Stimulated activated CD8-positive, alpha-beta memory T cell treated with anti-CD3 and anti-CD28 coated beads, Interleukin-12 subunit alpha, Interleukin-12 subunit beta, amount 100 ng/mL, for 24 hours (primary cell): ENCODE results near the gene CCDC188.

Source experiments
- DNase-seq: peaks from one replicate; pipeline ENCODE4 v3.0.0-alpha.2; 2020; ENCODE audit errors: extremely low read depth

The CCDC188 gene

GRCh38 chr22:20117633-20118299 lies 33.1 kb downstream of the CCDC188 start:
- DNase-seq, result peak; percentile 60

DNA sequence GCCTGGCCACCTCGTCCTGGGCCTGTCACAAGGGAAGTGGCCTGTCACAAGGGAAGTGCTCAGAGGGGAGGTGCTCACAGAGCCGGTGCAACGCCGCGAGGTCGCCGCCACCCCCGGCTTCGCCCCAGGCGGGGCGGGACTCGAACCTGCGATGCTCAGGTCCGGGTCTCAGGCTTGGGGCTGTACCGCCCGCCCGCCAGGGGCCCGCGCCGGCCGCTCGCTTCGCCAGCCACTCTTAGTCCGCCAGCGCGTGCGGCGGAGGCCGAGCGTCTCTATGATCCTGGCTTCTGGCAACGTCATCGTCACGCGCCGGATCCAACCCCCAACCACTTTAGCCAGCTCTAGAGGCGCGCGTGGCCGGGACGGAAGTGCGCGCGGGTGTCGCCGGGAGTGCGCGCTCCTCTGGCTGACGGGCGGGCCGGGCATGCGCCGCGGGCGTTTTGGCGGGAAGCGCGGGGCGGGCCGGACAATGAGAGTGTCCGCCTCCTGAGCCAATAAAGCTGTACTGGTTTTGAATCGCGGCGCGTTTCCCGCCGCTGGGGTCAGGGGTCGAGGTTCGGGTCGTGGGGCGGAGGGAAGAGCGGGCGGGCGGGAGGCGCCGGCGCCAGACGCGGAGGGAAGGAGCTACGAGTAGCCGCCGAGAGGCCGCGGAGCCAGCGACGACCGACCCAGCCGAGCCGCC lies 33.8 kb downstream of the CCDC188 start, which contains the start of gene TRMT2A:
TRMT2A (minus strand) TSS at position 276 of the 682 bp plus-strand sequence. CDS start 320 bp downstream, outside the sequence.
- peak; percentile 91 for DNase-seq

- DNase-seq, result no peak
Measured at GRCh38 chr22:20116376-20116950, 34.4 kb downstream of the CCDC188 start.

DNA sequence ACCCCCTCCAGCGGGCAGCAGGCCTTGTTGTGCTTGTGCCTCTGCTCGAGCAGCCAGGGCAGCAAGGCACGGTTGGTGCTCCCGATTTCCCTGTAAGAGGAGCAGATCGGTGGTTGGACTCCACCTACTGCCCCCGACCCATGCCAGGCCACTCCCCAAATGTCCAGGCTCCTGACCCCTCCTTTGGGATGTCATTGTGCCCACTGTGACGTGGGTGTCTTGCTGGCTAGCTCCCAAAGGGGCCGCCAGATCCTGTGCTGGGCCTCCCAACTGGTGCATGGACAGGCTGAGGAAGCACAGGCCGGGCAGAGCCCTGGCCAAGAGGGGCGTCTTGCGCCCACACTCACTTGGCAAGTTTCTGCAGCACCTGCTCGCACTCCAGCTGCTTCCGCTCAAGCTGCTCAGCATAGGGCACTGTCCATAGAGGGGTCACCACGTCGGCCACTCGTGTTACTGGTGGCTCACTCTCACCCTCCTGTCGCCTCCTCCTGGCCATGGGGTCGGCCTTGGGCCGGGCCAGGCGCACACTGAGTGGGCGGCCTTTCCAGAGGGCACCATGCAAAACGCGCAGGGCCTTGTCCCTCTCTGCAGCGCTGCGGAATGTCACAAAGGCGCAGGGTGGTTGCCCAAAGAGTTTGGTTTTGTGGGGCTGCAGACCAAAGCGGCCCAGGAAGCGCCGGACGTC lies 35.0 kb downstream of the CCDC188 start, which contains the start of gene RANBP1:
RANBP1 (plus strand) TSS at position 414 of the 685 bp plus-strand sequence; CDS start at position 495, 81 bp downstream.
- DNase-seq, result no peak

GRCh38 chr22:20114506-20115475 lies 36.1 kb downstream of the CCDC188 start:
- no peak for DNase-seq

GRCh38 chr22:20113551-20114310 lies 37.1 kb downstream of the CCDC188 start:
- DNase-seq, result no peak

GRCh38 chr22:20112623-20113511 lies 38.0 kb downstream of the CCDC188 start:
- no peak for DNase-seq

DNA sequence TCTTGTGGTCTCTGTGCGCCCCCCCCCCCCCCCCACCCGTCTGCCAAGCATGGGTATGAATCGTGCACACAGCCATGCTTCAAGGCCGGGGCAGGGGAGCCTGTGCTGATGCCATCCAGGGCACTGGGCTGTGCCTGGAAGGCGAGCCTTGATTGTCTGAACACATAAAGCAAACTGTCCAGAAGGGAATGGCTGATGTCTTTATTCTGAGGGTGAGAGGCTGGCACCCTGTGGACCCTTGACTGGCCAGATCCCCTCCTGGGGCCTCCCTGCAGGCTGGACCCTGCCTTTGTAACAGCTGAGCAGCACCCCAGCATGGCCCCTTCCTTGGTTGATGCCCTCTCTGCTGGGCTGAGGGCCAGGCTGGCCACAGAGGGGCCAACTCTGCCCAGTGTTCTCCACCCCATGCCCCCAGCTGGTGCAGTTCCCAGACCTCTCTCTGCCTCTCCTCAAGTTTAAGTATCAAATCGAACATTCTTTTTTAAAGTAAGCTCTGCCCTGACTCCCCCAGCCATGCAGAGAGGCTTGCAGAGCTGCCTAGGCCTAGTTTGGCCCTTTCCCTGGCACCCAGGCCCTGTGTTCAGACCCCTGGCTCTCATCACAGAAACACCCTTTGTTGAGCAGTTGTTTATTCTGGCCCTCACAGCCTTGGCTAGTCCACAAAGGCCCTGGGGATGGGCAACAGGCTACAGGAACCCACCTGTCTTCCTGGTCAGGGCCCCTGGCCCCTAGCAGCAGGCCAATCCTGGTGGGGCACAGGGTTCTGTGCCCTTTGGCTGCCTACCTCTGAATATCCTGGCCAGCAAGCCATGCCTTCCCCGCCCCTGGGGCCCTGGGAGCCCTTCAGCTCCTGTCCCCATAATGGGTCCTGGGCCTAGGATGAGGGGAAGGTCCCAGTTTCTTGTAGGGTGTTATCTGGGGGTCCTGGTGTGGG lies 38.9 kb downstream of the CCDC188 start:
- no peak for DNase-seq

DNA sequence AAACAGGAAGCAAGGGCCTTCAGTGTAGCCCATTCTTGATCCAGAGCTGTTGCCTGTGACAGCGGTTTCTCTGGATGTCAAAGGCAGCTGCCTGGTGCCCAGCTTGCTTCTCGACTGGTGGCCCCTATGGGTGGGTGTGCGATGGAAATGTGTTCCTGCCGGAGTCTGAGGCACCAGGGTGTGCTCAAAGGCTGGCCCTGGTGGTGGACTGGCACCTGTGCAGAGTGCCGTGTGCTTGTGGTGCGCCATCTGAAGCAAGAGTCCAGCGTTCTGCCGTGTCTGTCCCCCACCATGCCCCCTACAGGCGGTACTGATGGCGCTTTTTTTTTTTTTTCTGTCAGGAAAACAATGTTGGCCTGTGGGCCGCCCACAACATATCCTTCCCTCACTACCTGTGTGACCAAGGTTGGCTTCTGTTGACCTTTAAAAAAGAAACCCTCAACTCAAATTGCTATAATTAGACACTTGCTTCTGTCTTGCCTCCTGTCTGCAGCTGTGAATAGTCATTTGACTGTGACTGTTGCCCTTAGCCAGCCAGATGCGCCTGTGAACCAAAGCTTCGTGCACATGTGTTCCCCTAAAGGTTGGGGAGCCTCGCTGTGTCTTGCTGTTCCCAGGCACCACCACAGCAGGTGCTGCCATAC lies 39.7 kb downstream of the CCDC188 start:
- DNase-seq, result no peak

- no peak for DNase-seq
Measured at GRCh38 chr22:20110359-20110985, 40.4 kb downstream of the CCDC188 start.

DNA sequence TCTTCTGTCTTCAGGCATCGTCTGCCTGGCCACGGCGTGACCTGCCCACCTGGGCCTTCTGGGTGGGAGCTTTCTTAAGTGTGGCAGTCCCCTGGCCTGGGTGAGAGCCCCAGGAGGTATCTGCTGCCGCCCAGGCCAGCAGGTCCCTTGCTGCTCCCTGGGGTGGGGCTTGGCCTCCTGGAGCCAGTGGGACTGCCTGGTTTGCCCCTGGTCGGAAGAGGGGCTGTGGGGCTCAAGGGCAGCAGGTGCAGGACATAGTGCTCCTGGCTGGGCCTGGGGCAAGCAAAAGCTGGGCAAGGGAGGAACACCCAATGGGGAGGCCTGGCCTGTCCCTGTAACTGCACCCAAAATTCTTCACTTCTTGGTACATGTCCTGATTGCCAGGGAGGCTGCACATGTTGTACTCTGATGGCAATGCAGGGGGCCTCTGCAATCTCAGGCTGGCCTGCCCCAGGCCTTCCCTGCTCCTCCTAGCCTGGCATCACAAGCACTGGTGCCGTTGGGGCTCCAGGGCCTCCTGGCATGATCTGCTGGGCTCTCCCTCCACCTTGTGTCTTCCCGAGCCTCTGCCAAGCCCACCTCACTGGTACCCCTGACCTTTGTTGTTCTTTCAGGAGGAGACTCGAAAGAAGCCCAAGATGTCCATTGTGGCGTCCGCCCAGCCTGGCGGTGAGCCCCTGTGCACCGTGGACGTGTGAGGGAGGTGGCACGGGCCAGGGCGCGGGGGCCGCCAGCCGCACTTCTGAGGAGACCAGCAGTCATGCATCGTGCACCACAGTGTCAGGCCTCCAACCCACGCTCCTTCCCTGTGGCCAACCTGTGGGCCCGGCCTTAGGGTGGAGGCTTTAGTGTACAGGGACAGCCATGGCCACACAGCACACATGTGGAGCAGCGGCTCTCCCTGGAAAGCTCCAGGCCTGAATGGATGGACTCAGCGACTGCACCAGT lies 41.2 kb downstream of the CCDC188 start:
- DNase-seq, result no peak

- DNase-seq, result no peak
Measured at GRCh38 chr22:20108757-20109230, 42.1 kb downstream of the CCDC188 start.

DNA sequence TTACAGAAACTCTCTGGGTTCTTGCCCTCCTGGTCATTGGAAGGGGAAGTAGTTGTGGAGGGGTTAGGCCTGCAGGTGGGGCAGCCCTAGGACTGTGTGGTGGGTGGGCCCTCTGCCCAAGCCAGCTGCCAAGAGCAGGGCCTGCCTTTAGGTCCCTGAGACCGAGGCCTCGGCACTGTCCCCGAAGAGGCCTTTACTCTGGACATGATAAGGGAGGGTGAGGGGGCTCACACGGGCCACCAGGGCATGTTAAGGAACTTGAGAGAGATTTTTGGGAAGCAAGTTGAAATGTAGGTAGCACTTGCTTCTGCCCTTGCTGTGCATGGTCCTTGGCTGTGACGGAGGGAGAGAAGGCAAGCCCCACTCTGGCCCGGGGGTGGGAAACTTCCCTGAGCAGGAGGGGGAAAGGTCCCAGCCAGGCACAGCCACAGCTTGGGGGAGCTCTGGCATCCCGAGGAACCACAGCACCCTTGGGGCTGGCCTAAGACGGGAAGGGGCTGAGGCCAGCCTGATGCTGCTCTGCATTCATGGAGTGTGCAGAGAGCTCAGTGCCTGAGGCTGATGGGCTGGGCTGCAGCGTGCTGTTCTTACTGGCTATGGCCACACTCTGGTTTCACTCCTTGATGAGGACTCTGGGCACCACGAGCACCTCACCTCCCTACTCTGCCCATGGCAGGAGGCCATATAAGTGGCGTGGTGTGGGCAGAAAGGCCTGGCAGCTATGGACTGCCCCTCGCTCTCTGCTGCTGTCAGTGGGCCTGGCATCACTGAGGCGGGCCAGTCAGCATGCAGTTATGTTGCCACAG lies 42.7 kb downstream of the CCDC188 start:
- DNase-seq, result no peak

- no peak for DNase-seq
Measured at GRCh38 chr22:20107471-20107901, 43.4 kb downstream of the CCDC188 start.

DNA sequence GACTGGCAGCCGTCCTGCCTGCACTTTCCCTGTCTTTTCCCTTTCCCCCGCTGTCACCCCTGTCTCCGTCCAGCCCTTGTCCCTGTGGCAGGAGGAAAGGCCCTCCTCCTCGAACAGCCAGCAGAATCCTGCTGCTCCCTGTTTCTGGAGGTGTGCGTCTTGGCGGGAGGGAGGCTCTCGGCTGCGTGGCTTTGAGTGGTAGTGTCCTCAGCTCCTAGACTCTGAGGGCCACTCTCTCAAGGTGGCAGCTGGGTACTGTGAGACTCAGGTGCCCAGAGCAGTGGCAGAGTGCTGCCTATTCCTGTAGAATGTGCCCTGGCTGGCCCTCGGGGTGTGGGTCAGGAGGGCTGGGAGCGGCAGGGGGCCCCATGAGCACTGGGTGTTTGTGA lies 44.0 kb downstream of the CCDC188 start:
- DNase-seq, result no peak
